ENCODE data around the gene CARTPT. TPM values are rescaled to one million over a fixed set of nuclear protein-coding genes. Genes with fewer than 3 reads are reported as not detected.

The CARTPT gene
- total RNA-seq, 1 experiment from 2014 or later, result not detected

DNA sequence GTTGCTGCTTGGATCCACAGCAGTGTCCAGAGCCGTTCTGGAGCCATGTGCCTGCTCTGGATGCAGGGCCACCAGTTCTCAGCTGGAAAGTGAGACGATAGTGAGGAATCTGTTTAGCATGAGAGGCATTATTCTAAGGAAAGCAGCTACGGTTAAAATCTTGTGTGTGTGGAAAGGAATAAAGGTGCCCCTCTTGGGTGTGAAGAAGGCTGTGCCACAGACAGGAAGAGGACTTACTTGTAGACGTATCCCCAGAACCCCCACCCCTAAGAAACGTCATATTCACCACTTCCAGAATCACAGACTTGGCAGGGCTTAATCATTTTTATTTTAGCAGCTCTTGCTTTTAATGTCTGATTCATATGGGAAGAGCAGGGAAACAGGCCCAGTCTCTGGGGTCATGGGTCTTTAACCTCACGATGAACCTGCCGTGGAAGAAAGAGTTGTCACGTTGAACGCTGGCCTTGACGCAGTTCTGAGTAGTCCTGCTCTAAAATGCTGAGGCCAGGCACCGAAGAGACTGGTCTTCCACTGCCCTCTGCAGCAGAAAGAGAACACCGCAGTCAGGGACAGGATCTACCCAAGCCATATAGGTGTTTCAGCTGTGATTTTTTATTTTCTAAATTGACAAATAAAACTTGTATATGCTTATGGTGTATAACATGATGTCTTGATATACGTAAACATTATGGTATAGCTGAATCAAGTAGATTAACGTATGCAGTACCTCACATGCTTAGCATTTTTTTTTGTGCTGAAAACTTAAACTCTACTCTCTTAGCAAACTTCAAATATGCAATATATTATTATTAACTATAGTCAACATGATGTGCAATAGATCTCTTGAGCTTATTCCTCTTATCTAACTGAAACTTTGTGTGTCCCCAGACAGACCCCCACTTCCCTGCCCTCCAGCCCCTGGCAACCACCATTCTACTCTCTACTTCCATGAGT lies 38.8 kb downstream of the CARTPT start:
- no TSS peak for BruUV-seq (replicated peaks)
- Mint-ChIP-seq H3K27me3 (ENCODE audit: insufficient read depth, unreplicated experiment) (peaks cover 25% of the 10 kb centered on the region), H3K27ac (ENCODE audit: low read depth, unreplicated experiment) (no peak overlapping the region), H3K4me1 (ENCODE audit: insufficient read depth, unreplicated experiment) (peaks cover 6% of the 10 kb centered on the region), H3K4me3 (ENCODE audit: unreplicated experiment) (peak overlapping the region; percentile 12), H3K9me3 (ENCODE audit: unreplicated experiment) (no peaks in the 10 kb centered on the region), H3K36me3 (ENCODE audit: insufficient read depth, unreplicated experiment) (no peaks in the 10 kb centered on the region)
- CTCF ChIA-PET, result interaction anchor here (0.6 to 2.6 kb wide), 26 partner anchors 8 to 459 kb away, joined by 3 to 23 read pairs (median 3); partner anchors contain the start of gene MCCC2
- TF ChIP-seq, protein P1, sequence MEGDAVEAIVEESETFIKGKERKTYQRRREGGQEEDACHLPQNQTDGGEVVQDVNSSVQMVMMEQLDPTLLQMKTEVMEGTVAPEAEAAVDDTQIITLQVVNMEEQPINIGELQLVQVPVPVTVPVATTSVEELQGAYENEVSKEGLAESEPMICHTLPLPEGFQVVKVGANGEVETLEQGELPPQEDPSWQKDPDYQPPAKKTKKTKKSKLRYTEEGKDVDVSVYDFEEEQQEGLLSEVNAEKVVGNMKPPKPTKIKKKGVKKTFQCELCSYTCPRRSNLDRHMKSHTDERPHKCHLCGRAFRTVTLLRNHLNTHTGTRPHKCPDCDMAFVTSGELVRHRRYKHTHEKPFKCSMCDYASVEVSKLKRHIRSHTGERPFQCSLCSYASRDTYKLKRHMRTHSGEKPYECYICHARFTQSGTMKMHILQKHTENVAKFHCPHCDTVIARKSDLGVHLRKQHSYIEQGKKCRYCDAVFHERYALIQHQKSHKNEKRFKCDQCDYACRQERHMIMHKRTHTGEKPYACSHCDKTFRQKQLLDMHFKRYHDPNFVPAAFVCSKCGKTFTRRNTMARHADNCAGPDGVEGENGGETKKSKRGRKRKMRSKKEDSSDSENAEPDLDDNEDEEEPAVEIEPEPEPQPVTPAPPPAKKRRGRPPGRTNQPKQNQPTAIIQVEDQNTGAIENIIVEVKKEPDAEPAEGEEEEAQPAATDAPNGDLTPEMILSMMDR (IDR thresholded peaks at IDR 0.05; ENCODE audit: unreplicated experiment), result peak; percentile 71
- intact Hi-C loops (cut with micrococcal nuclease), result loop anchor here (1.0 to 5.0 kb wide), 4 partner anchors 86 to 283 kb away; no protein-coding TSS in a partner anchor
- DNase-seq (ENCODE audit: unreplicated experiment), result peak; percentile 75
- POLR2A ChIA-PET, result interaction anchor here (0.6 to 0.9 kb wide), 2 partner anchors 86 to 127 kb away, joined by 5 to 6 read pairs; no protein-coding TSS in a partner anchor

DNA sequence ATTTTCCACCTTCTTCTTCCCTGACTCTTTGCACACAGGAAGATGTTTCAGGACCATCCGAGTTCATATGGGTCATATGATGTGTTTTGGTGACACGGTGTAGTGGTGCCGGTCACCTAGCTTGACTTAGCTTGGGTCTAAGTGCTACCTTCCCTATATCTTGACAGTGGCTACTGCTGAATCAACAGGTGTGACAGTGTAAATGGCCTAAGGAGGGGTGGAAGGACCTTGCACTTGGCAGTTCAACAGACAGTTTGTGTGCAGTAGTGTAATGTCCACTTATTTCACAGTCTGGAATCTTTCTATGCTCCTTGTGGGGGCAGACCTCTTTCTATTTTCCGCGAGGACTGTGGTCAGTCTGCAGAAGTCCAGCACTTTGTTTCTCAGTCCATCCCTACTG lies 43.8 kb downstream of the CARTPT start:
- peaks cover 10% of the 10 kb centered on the region for H3K4me1 Mint-ChIP-seq (ENCODE audit: insufficient read depth, unreplicated experiment)
- POLR2A ChIA-PET, result no interaction called here
- H3K36me3 Mint-ChIP-seq (ENCODE audit: insufficient read depth, unreplicated experiment), result no peaks in the 10 kb centered on the region
- intact Hi-C loops (cut with micrococcal nuclease), result no loop called here
- CTCF ChIA-PET, result no interaction called here
- no peak overlapping the region for H3K27ac Mint-ChIP-seq (ENCODE audit: low read depth, unreplicated experiment)
- TF ChIP-seq, protein P1 (IDR thresholded peaks at IDR 0.05; ENCODE audit: unreplicated experiment), result no peak
- no peaks in the 10 kb centered on the region for H3K9me3 Mint-ChIP-seq (ENCODE audit: unreplicated experiment)
- no peak overlapping the region for H3K4me3 Mint-ChIP-seq (ENCODE audit: unreplicated experiment)
- no peak for DNase-seq (ENCODE audit: unreplicated experiment)
- BruUV-seq (replicated peaks), result no TSS peak
- H3K27me3 Mint-ChIP-seq (ENCODE audit: insufficient read depth, unreplicated experiment), result peaks cover 43% of the 10 kb centered on the region

- ChIA-PET CTCF (interaction anchor here (0.7 kb wide), 1 partner anchor 324 kb away, joined by 3 read pairs; no protein-coding TSS in a partner anchor), POLR2A (no interaction called here)
- intact Hi-C loops (cut with micrococcal nuclease), result no loop called here
- Mint-ChIP-seq H3K4me1 (ENCODE audit: insufficient read depth, unreplicated experiment) (peaks cover 10% of the 10 kb centered on the region), H3K27ac (ENCODE audit: low read depth, unreplicated experiment) (no peak overlapping the region), H3K4me3 (ENCODE audit: unreplicated experiment) (no peak overlapping the region), H3K36me3 (ENCODE audit: insufficient read depth, unreplicated experiment) (no peaks in the 10 kb centered on the region), H3K9me3 (ENCODE audit: unreplicated experiment) (peaks cover 7% of the 10 kb centered on the region), H3K27me3 (ENCODE audit: insufficient read depth, unreplicated experiment) (peaks cover 37% of the 10 kb centered on the region)
- DNase-seq (ENCODE audit: unreplicated experiment), result peak; percentile 17
- BruUV-seq (replicated peaks), result no TSS peak
- TF ChIP-seq, protein P1 (IDR thresholded peaks at IDR 0.05; ENCODE audit: unreplicated experiment), result no peak
Measured at GRCh38 chr5:71767661-71768060, 48.6 kb downstream of the CARTPT start.

- no peak overlapping the region for H3K4me3 Mint-ChIP-seq (ENCODE audit: unreplicated experiment)
- no peak for DNase-seq (ENCODE audit: unreplicated experiment)
- ChIA-PET POLR2A (interaction anchor here (0.7 kb wide), 1 partner anchor 466 kb away, joined by 3 read pairs; no protein-coding TSS in a partner anchor), CTCF (interaction anchor here (1.2 to 1.3 kb wide), 2 partner anchors 9 to 11 kb away, joined by 5 read pairs; no protein-coding TSS in a partner anchor)
- H3K27me3 Mint-ChIP-seq (ENCODE audit: insufficient read depth, unreplicated experiment), result peaks cover 51% of the 10 kb centered on the region
- BruUV-seq (replicated peaks), result no TSS peak
- H3K27ac Mint-ChIP-seq (ENCODE audit: low read depth, unreplicated experiment), result no peak overlapping the region
- H3K4me1 Mint-ChIP-seq (ENCODE audit: insufficient read depth, unreplicated experiment), result peaks cover 10% of the 10 kb centered on the region
- H3K36me3 Mint-ChIP-seq (ENCODE audit: insufficient read depth, unreplicated experiment), result no peaks in the 10 kb centered on the region
- intact Hi-C loops (cut with micrococcal nuclease), result no loop called here
- peaks cover 7% of the 10 kb centered on the region for H3K9me3 Mint-ChIP-seq (ENCODE audit: unreplicated experiment)
- TF ChIP-seq, protein P1 (IDR thresholded peaks at IDR 0.05; ENCODE audit: unreplicated experiment), result no peak
Measured at GRCh38 chr5:71769287-71769686, 50.2 kb downstream of the CARTPT start.

All from MCF 10A (cell line).